Epithelial cell of proximal tubule (primary cell): Measurements from ENCODE around the gene KIF6. TPM values are rescaled to one million over a fixed set of nuclear protein-coding genes. Genes with fewer than 3 reads are reported as not detected.

Experiments
- DNase-seq: peaks from one replicate; pipeline ENCODE4 v3.0.0-alpha.2; 2011; ENCODE audit warnings: low read depth
- H3K4me3 ChIP-seq: 2 replicates; pipeline ENCODE4 v1.5.1; 2011; ENCODE audit warnings: low read depth, mild to moderate bottlenecking, low read length
- CTCF ChIP-seq: conservative IDR thresholded peaks from 2 replicates; pipeline ENCODE4 v1.5.1; 2012; ENCODE audit warnings: low read depth, mild to moderate bottlenecking, low read length
- total RNA-seq: library from RNA; depleted of rRNA; stranded (reverse); fragments of >200 nt; gene quantifications from 2 replicates; pipeline ENCODE4 v1.2.3, GENCODE V29; 2015

Gene KIF6
- total RNA-seq, 1 donor from 2014 or later, result 0.69 TPM

DNA sequence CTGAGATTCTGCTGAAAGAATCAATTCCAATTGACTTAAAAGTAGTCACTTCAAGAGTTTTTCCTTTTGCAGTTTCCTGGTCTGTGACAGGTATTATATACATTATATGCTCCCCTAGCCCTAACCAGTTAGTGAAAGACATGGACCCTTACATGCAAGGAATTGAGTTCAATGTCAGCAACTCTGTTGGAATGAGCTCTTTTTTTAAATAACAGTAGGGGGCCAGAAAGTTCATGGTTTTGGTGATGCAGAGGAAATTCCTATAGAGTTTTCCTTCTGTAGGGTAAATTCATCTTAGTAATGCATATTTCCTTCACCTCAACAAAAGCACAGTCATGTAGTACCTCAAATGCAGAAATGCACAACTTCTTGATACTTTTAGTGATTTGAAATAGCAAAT lies 172.2 kb downstream of the KIF6 start:
- no peak for DNase-seq

GRCh38 chr6:39550191-39550590 lies 175.0 kb downstream of the KIF6 start:
- H3K4me3 ChIP-seq, result no peak overlapping the region
- no peak for DNase-seq
- no peak for TF ChIP-seq CTCF

More for the DNA sequence above, 172.2 kb downstream of the KIF6 start:
- H3K4me3 ChIP-seq, result no peak overlapping the region
- no peak for TF ChIP-seq CTCF

GRCh38 chr6:39546731-39547130 lies 178.5 kb downstream of the KIF6 start:
- no peak for DNase-seq
- no peak for TF ChIP-seq CTCF
- H3K4me3 ChIP-seq, result no peak overlapping the region

DNA sequence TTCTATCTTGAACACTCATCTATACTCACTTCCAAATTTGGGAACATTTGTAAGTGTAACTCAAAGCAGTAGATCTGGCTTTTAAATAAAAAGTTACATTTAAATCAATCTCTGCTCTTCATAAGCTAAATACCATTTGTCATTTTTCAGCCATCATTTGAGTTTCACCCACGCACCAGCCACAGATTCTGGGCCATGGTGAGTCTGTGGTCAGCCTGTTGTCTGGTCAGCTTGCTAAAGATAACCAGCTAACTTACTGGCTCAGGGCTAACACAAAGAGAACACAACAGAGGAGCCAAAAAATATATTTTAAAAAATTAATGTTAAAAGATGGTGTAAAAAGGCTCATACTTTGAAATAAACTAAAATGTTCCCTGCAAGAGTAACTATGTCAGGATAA lies 181.3 kb downstream of the KIF6 start:
- DNase-seq, result no peak
- no peak overlapping the region for H3K4me3 ChIP-seq
- no peak for TF ChIP-seq CTCF

DNA sequence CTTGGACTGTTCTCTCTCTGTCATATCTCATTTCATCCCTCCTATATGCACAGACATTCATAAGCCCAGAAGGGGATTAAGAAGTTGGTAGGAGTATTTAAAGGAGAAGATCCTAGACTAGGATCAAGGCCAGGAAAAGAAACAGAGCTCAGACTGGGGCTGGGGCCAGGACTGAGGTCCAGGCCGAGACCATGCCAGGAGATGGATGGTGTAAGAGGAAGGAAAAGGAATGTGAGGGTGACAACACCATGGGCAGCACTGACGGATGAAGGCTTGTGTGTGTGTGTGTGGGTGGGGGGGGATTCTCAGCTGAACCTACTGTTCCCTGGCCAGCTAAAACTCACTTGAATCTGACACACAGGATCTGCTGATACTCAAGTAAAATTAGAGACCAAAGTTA lies 182.1 kb downstream of the KIF6 start:
- DNase-seq, result no peak
- H3K4me3 ChIP-seq, result no peak overlapping the region
- no peak for TF ChIP-seq CTCF

- DNase-seq, result no peak
- TF ChIP-seq CTCF, result no peak
Observed at GRCh38 chr6:39540454-39540853, 184.8 kb downstream of the KIF6 start.

GRCh38 chr6:39530201-39530759 lies 194.9 kb downstream of the KIF6 start:
- no peak for TF ChIP-seq CTCF
- DNase-seq, result peak; percentile 27

More at GRCh38 chr6:39540454-39540853, 184.8 kb downstream of the KIF6 start:
- no peak overlapping the region for H3K4me3 ChIP-seq

More at GRCh38 chr6:39530201-39530759, 194.9 kb downstream of the KIF6 start:
- H3K4me3 ChIP-seq, result no peak overlapping the region
